Omental fat pad (tissue), 4 donors: Measurements from ENCODE around the gene AFF3. TPM values are rescaled to one million over a fixed set of nuclear protein-coding genes. Genes with fewer than 3 reads are reported as not detected.

Source experiments
- ATAC-seq: fragments of 150-250 bp; one replicate; pipeline ENCODE4 v1.9.1; 2016; ENCODE audit warnings: mild to moderate bottlenecking, moderate library complexity; ENCODE audit not compliant: low FRiP score
- DNase-seq: peaks from one replicate; pipeline ENCODE4 v3.0.0-alpha.2; 2019; ENCODE audit warnings: low spot score
- CTCF ChIP-seq, 3 donors: fragments of 450-650 bp; IDR thresholded peaks; one replicate each; pipeline ENCODE4 v1.5.1; 2016 to 2017; ENCODE audit warnings: antibody characterized with exemption in 3 of 3, mild to moderate bottlenecking in 3 of 3, moderate library complexity in 2 of 3
- total RNA-seq, 4 donors: library from RNA; depleted of rRNA; stranded (reverse); fragments of >200 nt; gene quantifications; one replicate each; pipeline ENCODE4 v1.1.0, GENCODE V29; 2016

Gene AFF3
- total RNA-seq, 4 donors from 2014 or later = 1.4 to 6.0 (median 2.7) TPM

- no peak for ATAC-seq
- TF ChIP-seq CTCF (IDR thresholded peaks at IDR 0.05) = no peak
- no peak for DNase-seq
Observed at GRCh38 chr2:100033976-100034375, 108.4 kb downstream of the AFF3 start.

- TF ChIP-seq CTCF (IDR thresholded peaks at IDR 0.05) = no peak
- DNase-seq = no peak
- ATAC-seq = no peak
Observed at GRCh38 chr2:100031604-100032003, 110.8 kb downstream of the AFF3 start.

- no peak for TF ChIP-seq CTCF (IDR thresholded peaks at IDR 0.05)
- DNase-seq (no peak), ATAC-seq (no peak)
Observed at GRCh38 chr2:100029460-100029859, 112.9 kb downstream of the AFF3 start.

- no peak for DNase-seq
- ATAC-seq = no peak
- TF ChIP-seq CTCF (IDR thresholded peaks at IDR 0.05) = no peak
Observed at GRCh38 chr2:100021791-100022340, 120.5 kb downstream of the AFF3 start.

GRCh38 chr2:100019499-100019898 is 122.9 kb downstream of the AFF3 start:
- TF ChIP-seq CTCF (IDR thresholded peaks at IDR 0.05) = no peak
- ATAC-seq = no peak
- no peak for DNase-seq

- DNase-seq (no peak), ATAC-seq (no peak)
- no peak for TF ChIP-seq CTCF (IDR thresholded peaks at IDR 0.05)
Observed at GRCh38 chr2:100018341-100019193, 123.8 kb downstream of the AFF3 start.

- TF ChIP-seq CTCF (IDR thresholded peaks at IDR 0.05) = no peak
- DNase-seq (no peak), ATAC-seq (no peak)
Observed at GRCh38 chr2:100017633-100018032, 124.8 kb downstream of the AFF3 start.
